Tibial nerve (tissue), 4 donors: ENCODE data around the gene LATS2.

Experiments used
- CTCF ChIP-seq, 5 experiments: fragments of 200-600 bp in 3 of 5; fragments of 450-650 bp in 2 of 5; sonication (generic) in 3 of 5; IDR thresholded peaks; one replicate each; pipeline ENCODE4 v1.5.1; 2016 to 2019; ENCODE audit warnings: antibody characterized with exemption in 5 of 5, mild to moderate bottlenecking in 3 of 5, moderate library complexity in 2 of 5
- EP300 ChIP-seq, 2 donors: sonication (generic); formaldehyde crosslinking; IDR thresholded peaks; one replicate each; pipeline ENCODE4 v1.6.1; 2017; ENCODE audit warnings: antibody characterized with exemption in 2 of 2, mild to moderate bottlenecking in 1 of 2

DNA sequence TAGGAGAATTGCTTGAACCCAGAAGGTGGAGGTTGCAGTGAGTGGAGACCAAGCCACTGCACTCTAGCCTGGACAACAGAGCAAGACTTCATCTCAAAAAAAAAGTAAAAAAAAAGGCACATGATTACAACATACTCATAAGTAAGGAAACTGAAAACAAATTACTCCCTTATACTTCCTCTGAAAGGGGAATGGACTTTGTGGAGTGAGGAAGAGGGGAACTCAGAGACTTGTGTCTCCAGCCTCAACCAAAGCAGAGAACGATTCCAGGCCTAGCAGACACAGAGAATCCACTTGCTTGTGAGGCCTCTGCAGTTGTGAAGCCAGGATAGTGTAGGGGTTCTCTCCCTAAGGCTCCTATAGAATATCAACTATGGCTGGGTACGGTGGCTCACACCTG lies 4.3 kb upstream of the LATS2 start:
- no peak for TF ChIP-seq CTCF (IDR thresholded peaks at IDR 0.05)
- no peak for TF ChIP-seq EP300 (IDR thresholded peaks at IDR 0.05)
